GM18909 (cell line): Measurements from ENCODE around the gene RNF121.

Source experiments
- ATAC-seq: cut with Tn5 transposase; IDR thresholded peaks from one replicate; pipeline ENCODE4 v1.9.1; 2021; ENCODE audit warnings: mild to moderate bottlenecking; ENCODE audit not compliant: unreplicated experiment, poor library complexity

RNF121 gene

DNA sequence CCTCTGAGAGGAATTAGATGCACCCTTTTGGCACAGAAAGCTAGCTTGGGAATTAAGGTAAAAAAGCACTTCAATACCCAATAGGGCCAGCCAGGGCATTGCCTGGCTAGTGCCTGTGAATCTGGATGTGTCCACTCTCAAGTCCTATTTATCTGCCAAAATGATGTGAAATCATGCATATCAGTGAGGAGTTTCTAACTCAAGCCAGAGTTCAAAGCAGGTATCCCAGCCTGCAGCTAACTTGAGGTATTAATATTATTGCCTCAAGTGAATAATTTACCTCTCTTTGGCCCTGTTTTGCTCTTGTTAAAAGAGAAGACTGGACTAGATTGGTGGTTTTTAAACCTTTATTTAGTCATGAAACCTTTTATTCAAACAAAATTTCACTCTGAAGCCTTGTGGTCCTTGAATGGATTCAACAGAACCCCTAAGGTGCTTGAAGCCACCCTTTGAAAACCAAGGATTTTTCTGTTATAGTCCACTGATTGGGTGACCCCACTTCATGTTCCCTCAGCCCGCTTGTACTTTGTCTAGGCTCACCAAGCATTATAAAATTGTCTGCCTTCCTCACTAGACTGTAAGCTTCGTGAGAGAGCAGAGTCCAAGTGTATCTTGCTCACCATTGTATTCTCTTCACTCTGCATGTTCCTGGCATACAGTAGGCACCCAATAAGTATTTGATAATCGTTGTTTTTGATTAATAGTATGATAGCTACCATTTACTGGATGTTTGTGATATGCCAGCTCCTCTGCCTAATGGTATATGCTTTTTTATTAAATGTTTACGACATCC, 4.5 kb downstream of the RNF121 start:
- no peak for ATAC-seq

DNA sequence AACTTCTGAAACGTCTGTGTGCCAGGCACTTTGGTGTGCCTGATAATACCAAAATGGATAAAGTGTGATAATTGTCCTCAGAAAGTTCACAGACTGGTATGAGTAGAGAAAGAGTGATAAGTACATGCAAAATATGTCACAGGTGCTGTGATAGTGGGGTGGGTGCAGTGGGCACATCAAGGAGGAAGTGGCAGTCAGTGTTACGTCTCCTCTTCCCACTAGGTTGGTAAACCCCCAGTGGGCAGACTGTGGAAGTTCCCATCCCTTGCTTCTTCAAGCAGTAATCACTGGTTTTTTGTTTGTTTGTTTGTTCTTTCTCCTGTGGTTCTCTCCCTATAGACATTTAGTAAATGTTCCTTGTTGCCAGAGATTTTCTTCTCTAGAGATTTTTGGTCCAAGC, 5.4 kb downstream of the RNF121 start:
- no peak for ATAC-seq

- no peak for ATAC-seq
Observed at GRCh38 chr11:71935338-71935925, 6.6 kb downstream of the RNF121 start.

GRCh38 chr11:71936825-71937224, 8.0 kb downstream of the RNF121 start:
- ATAC-seq, result no peak

- ATAC-seq, result no peak
Observed at GRCh38 chr11:71937826-71938225, 9.0 kb downstream of the RNF121 start.

DNA sequence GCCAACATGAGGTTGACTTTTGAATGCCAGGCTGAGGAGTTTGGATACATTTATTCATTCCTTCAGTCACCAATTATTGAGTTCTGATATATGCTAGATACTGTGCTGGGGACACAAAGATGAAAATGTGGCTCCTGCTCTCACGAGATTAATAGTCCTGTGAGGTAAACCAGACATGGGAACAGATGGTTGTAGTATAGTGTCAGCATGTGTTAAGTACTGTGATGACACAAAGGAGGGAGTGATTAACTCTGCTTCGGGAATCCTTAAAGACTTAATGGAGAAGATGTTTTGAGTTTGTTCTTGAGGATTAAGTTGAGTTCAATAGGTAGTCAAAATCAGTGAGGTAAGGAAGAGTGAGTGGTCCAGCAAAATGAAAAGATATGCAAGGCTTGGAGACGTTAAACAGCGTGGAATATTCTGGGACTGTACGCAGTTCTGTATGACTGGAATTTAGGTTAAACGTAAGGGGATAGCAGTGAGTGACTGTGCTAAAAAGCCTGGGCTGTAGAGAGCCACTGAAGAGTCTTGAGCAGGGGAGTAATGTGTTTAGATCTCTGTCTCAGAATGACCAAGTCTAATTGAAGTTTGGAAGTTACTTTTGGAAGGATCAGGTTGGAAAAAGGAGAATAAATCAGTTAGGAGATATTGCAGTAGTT, 11.8 kb downstream of the RNF121 start:
- no peak for ATAC-seq

GRCh38 chr11:71946144-71946571, 17.3 kb downstream of the RNF121 start:
- ATAC-seq, result no peak

GRCh38 chr11:71947498-71947897, 18.7 kb downstream of the RNF121 start:
- ATAC-seq, result no peak

DNA sequence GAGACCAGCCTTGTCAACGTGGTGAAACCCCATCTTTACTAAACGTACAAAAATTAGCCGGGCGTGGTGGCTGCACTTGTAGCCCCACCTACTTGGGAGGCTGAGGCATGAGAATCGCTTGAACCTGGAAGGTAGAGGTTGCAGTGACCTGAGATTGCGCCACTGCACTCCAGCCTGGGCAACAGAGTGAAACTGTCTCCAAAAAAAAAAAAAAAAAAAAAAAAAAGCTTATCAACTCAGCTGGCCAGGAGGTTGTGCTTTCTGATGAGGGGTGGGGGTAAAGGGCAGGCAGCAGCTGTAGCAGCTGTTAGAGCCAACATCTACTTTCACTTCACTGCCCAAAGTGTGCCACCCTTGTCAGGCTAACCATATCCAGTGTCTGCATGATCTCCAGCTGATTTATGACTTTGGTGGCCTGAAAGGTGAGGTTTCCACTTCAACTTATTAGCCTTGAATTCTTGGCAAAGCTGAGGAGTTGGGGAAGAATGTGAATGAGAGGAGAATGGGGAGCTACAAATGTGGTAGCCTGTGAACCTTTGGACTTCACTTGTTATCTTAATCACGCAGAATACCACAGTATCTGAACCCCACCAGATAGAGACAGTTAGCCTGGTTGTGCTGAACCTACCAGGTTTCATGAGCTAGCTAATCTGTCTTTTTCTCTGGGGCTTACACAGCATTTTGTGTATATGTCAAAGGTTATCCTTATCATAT, 19.6 kb downstream of the RNF121 start:
- no peak for ATAC-seq

DNA sequence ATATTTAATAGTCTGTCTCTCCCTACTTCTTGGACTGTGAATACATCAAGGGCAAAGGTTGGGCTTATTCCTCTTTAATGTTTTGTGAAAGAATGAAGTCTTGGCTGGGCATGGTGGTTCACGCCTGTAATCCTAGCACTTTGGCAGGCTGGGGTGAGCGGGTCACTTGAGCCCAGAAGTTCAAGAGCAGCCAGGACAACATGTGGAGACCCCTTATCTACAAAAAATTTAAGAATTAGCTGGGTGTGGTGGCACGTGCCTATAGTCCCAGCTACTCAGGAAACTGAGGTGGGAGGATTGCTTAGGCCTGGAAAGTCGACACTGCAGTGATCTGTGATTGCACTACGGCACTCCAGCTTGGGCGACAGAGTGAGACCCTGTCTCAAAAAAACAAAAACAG, 20.2 kb downstream of the RNF121 start:
- ATAC-seq, result no peak

GRCh38 chr11:71951741-71952310, 23.0 kb downstream of the RNF121 start:
- ATAC-seq, result no peak

- ATAC-seq, result no peak
Observed at GRCh38 chr11:71955898-71956456, 27.1 kb downstream of the RNF121 start.

DNA sequence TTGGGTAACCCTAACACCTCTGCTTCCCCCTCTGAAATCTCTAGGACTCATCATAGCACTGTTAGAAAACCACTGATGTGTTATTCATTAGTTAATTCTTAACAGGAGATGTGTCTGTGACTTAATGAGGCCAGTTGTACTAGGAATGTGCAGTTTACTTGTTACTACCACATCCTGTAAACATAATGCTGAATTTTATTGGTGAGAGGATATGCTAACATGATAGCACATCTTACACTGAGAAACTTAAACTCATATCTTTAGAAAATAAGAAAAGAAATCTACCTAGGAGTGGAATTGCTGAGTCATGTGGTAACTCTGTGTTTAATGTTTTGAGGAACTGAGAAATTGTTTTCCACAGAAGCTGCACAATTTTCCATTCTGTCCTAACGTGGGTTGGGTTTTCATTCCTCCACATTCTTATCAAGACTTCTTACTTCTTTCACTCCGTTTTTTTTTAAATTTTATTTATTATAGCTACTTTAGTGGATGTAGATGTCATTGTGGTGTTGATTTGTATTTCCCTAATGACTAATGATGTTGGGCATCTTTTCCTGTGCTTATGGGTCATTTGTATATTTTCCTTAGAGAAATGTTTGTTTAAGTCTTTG, 33.7 kb downstream of the RNF121 start:
- ATAC-seq, result peak; percentile 78

- no peak for ATAC-seq
Observed at GRCh38 chr11:71963468-71963867, 34.6 kb downstream of the RNF121 start.

DNA sequence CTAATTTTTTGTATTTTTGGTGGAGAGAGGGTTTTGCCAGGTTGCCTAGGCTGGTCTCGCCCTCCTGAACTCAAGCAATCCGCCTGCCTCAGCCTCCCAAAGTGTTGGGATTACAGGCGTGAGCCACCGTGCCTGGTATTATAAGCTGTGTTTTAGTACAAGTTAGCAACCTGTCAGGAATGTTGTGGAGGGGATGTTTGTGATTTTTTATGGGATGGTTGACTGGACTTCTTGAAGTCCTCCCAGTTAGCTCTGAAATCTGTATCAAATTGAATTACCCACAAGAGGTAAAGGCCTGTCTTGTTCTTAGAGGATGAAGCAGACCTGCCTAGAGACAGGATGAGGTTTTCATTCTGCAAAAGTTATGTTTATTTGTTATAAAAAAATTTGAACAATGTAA, 35.8 kb downstream of the RNF121 start:
- no peak for ATAC-seq

- no peak for ATAC-seq
Observed at GRCh38 chr11:71971680-71972079, 42.8 kb downstream of the RNF121 start.

DNA sequence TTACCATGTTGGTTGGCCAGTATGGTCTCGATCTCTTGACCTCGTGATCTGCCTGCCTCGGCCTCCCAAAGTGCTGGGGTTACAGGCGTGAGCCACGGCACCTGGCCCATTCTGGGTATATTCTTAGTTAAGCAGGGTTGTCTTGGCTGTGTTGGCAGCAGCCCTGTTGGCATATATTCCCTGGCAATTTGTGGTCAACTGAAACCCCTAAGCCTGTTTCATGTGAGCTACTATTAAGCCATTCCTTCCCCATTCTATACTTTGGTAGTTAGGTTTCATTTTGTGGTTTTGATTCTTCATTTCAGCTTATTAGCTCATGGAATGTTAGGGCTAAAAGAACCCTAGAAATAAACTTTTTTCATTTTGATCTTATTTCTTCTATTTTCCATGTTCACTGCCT, 47.7 kb downstream of the RNF121 start:
- ATAC-seq, result no peak

GRCh38 chr11:71977090-71977489, 48.2 kb downstream of the RNF121 start:
- ATAC-seq, result no peak

GRCh38 chr11:71977743-71978418, 49.0 kb downstream of the RNF121 start:
- no peak for ATAC-seq
